Panc1 (cell line): ENCODE data around the gene AFF2. TPM values are rescaled to one million over a fixed set of nuclear protein-coding genes. Genes with fewer than 3 reads are reported as not detected.

Source experiments
- ATAC-seq: fragments of 200-7000 bp; cut with Tn5 transposase; 2 replicates; pipeline ENCODE4 v1.9.1; 2020; ENCODE audit warnings: mild to moderate bottlenecking, moderate library complexity
- BruUV-seq: library from RNA; stranded (reverse); fragments of 400-500 nt; replicated peaks from 2 replicates; lab custom pipeline; 2021; lab: Mats Ljungman, UMichigan
- CTCF ChIA-PET: fragments of 300-600 bp; sonication (Branson Sonifier 250); formaldehyde crosslinking; loops from one replicate; lab custom pipeline; 2022; ENCODE audit warnings: antibody characterized with exemption; lab: Charles Lee
- POLR2A ChIA-PET: fragments of 300-600 bp; sonication (Branson Sonifier 250); formaldehyde crosslinking; loops from one replicate; lab custom pipeline; 2022; ENCODE audit warnings: antibody characterized with exemption; lab: Charles Lee
- DNase-seq: peaks from one replicate; pipeline ENCODE4 v3.0.0-alpha.2; 2010; ENCODE audit warnings: low read depth, low spot score
- H3K27ac ChIP-seq: 2 replicates; pipeline ENCODE4 v1.5.1; 2011; ENCODE audit warnings: mild to moderate bottlenecking, low read length, inconsistent platforms
- H3K27me3 ChIP-seq: fragments of 200-500 bp; sonication (Bioruptor generic); 2 replicates; pipeline ENCODE4 v1.6.0; 2014; ENCODE audit warnings: low read length, inconsistent platforms; ENCODE audit not compliant: control insufficient read depth, insufficient read depth
- H3K36me3 ChIP-seq: fragments of 200-500 bp; sonication (Bioruptor generic); 2 replicates; pipeline ENCODE4 v1.5.1; 2014; ENCODE audit warnings: inconsistent platforms, mild to moderate bottlenecking, low read length, moderate library complexity; ENCODE audit not compliant: control insufficient read depth, insufficient read depth
- H3K4me1 ChIP-seq: 2 replicates; pipeline ENCODE4 v1.5.1; 2011; ENCODE audit warnings: inconsistent platforms, mild to moderate bottlenecking, low read length, moderate library complexity; ENCODE audit not compliant: control insufficient read depth, insufficient read depth
- H3K4me3 ChIP-seq, 2 experiments: 2 replicates each; pipeline ENCODE4 v1.5.1; 2011 to 2012; ENCODE audit warnings: low read depth in 2 of 2, low read length in 2 of 2, mild to moderate bottlenecking in 2 of 2, inconsistent platforms in 1 of 2, moderate library complexity in 1 of 2
- H3K9me3 ChIP-seq: fragments of 200-500 bp; sonication (Bioruptor generic); 2 replicates; pipeline ENCODE4 v1.5.1; 2014; ENCODE audit warnings: low read depth, mild to moderate bottlenecking, inconsistent platforms, low read length, moderate library complexity; ENCODE audit not compliant: control insufficient read depth, insufficient read depth
- CTCF ChIP-seq: fragments of 450-650 bp; IDR thresholded peaks from 2 replicates; pipeline ENCODE4 v1.5.1; 2017; ENCODE audit warnings: mild to moderate bottlenecking
- POLR2AphosphoS5 ChIP-seq: IDR thresholded peaks from 2 replicates; pipeline ENCODE4 v1.6.1; 2012; ENCODE audit warnings: mild to moderate bottlenecking, low read depth, low read length, moderate library complexity
- REST ChIP-seq, 2 experiments: IDR thresholded peaks; 2 replicates each; pipeline ENCODE4 v1.6.1; 2011 to 2012; ENCODE audit warnings: low read depth in 2 of 2, control low read depth in 1 of 2, low read length in 1 of 2, mild to moderate bottlenecking in 1 of 2, moderate library complexity in 1 of 2; ENCODE audit not compliant: insufficient read depth in 1 of 2
- SIN3A ChIP-seq: IDR thresholded peaks from 2 replicates; pipeline ENCODE4 v1.6.1; 2012; ENCODE audit warnings: low read depth, mild to moderate bottlenecking, low read length, moderate library complexity, borderline replicate concordance; ENCODE audit not compliant: insufficient read depth
- TCF7L2 ChIP-seq: IDR thresholded peaks from 2 replicates; pipeline ENCODE4 v1.6.1; 2011; ENCODE audit warnings: mild to moderate bottlenecking, low read depth, low read length, inconsistent platforms
- in situ Hi-C: cut with HindIII; loops from 2 replicates; pipeline ENCODE4 v1.10.0; 2016; ENCODE audit warnings: low sequenced_read_pairs, low pct_unique_long_range_greater_than_20kb
- intact Hi-C: fragments of 100-400 bp; cut with micrococcal nuclease; formaldehyde crosslinking; loops from one replicate; pipeline ENCODE4 v1.10.0; 2022; ENCODE audit not compliant: unreplicated experiment
- total RNA-seq: library from RNA; stranded (reverse); gene quantifications from one replicate; pipeline ENCODE4 v1.2.1, GENCODE V29; 2021; ENCODE audit not compliant: unreplicated experiment

The AFF2 gene
- total RNA-seq, 1 experiment from 2014 or later: 0.05 TPM

GRCh38 chrX:148580016-148580415 is 79.6 kb downstream of the AFF2 start:
- no peak for TF ChIP-seq TCF7L2
- TF ChIP-seq CTCF: no peak
- TF ChIP-seq SIN3A: no peak
- TF ChIP-seq REST (IDR thresholded peaks at IDR 0.05; ENCODE audit: insufficient read depth in 1 of 2, low read depth in 2 of 2, low read length in 1 of 2): no peak
- TF ChIP-seq POLR2AphosphoS5: no peak
- Histone ChIP-seq H3K27ac (no peak overlapping the region), H3K4me1 (no peaks in the 10 kb centered on the region), H3K27me3 (no peaks in the 10 kb centered on the region), H3K4me3 (no peak overlapping the region), H3K36me3 (no peaks in the 10 kb centered on the region), H3K9me3 (no peaks in the 10 kb centered on the region)
- DNase-seq (no peak), ATAC-seq (no peak)
- ChIA-PET CTCF (no interaction called here), POLR2A (no interaction called here)
- BruUV-seq: no TSS peak
- in situ Hi-C loops: no loop called here
- intact Hi-C loops: no loop called here

GRCh38 chrX:148582353-148582752 is 81.9 kb downstream of the AFF2 start:
- CTCF ChIA-PET: no interaction called here
- Histone ChIP-seq H3K4me1 (no peaks in the 10 kb centered on the region), H3K4me3 (no peak overlapping the region), H3K27ac (no peak overlapping the region), H3K36me3 (no peaks in the 10 kb centered on the region), H3K27me3 (no peaks in the 10 kb centered on the region), H3K9me3 (no peaks in the 10 kb centered on the region)
- intact Hi-C loops: no loop called here
- in situ Hi-C loops: no loop called here
- ATAC-seq: no peak
- no peak for DNase-seq
- no peak for TF ChIP-seq REST (IDR thresholded peaks at IDR 0.05; ENCODE audit: insufficient read depth in 1 of 2, low read depth in 2 of 2, low read length in 1 of 2)
- TF ChIP-seq CTCF: no peak
- no peak for TF ChIP-seq TCF7L2
- no peak for TF ChIP-seq SIN3A
- POLR2A ChIA-PET: no interaction called here
- BruUV-seq: no TSS peak
